Aorta (tissue), 5 donors: ENCODE data around the gene TMEM147. TPM values are rescaled to one million over a fixed set of nuclear protein-coding genes. Genes with fewer than 3 reads are reported as not detected.
A peak's percentile ranks its signal among the peaks of the same experiment; 100 is the strongest.

Source experiments
- ATAC-seq: fragments of 200-7000 bp; cut with Tn5 transposase; one replicate; pipeline ENCODE4 v1.9.1; 2022; ENCODE audit warnings: moderate library complexity; ENCODE audit not compliant: low FRiP score
- DNase-seq, 2 donors: peaks; one replicate each; pipeline ENCODE4 v3.0.0-alpha.2; 2020
- H3K27ac ChIP-seq, 2 donors: one replicate each; pipeline ENCODE4 v1.5.1; 2013; ENCODE audit warnings: low read length in 2 of 2, mild to moderate bottlenecking in 2 of 2, moderate library complexity in 2 of 2, control low read depth in 1 of 2, inconsistent platforms in 1 of 2, low read depth in 1 of 2
- H3K27me3 ChIP-seq, 2 donors: one replicate each; pipeline ENCODE4 v1.6.1; 2013; ENCODE audit warnings: control low read depth in 1 of 2, low read length in 1 of 2, mild to moderate bottlenecking in 1 of 2, moderate library complexity in 1 of 2; ENCODE audit not compliant: insufficient read depth in 2 of 2, control insufficient read depth in 1 of 2
- H3K36me3 ChIP-seq, 2 donors: one replicate each; pipeline ENCODE4 v1.6.1; 2013; ENCODE audit warnings: control low read depth in 1 of 2, low read length in 1 of 2, mild to moderate bottlenecking in 1 of 2; ENCODE audit not compliant: insufficient read depth in 2 of 2, control insufficient read depth in 1 of 2
- H3K4me1 ChIP-seq, 2 donors: one replicate each; pipeline ENCODE4 v1.6.1; 2013; ENCODE audit warnings: low read length in 2 of 2, control low read depth in 1 of 2, mild to moderate bottlenecking in 1 of 2, moderate library complexity in 1 of 2; ENCODE audit not compliant: insufficient read depth in 2 of 2, control insufficient read depth in 1 of 2
- H3K4me3 ChIP-seq, 2 donors: one replicate each; pipeline ENCODE4 v1.5.1; 2013; ENCODE audit warnings: low read length in 2 of 2, control low read depth in 1 of 2, mild to moderate bottlenecking in 1 of 2
- H3K9me3 ChIP-seq: one replicate; pipeline ENCODE4 v1.6.1; 2013; ENCODE audit warnings: mild to moderate bottlenecking, low read length; ENCODE audit not compliant: control insufficient read depth
- WGBS, 2 donors: extraction: QIAGEN DNeasy Blood & Tissue Kit; methylation state at CpG; one replicate each; pipeline ENCODE4 v1.1.7; 2013; 5-methylcytosine and 5-hydroxymethylcytosine counted together
- intact Hi-C, 2 donors: fragments of 100-400 bp; cut with DNase I; formaldehyde crosslinking; loops; one replicate each; pipeline versions ENCODE4 v1.14.2 to v1.15.0; 2022
- polyA plus RNA-seq, 2 donors: library from polyadenylated mRNA; stranded (reverse); fragments of 200-250 nt; gene quantifications; one replicate each; pipeline ENCODE4 v1.2.3, GENCODE V29; 2013
- total RNA-seq, 2 donors: library from RNA; stranded (reverse); fragmentation: NEBNext Ultra II Directional; extraction: Animal tissue kit (Norgen Biotek cat#: 25700); gene quantifications; one replicate each; pipeline ENCODE4 v1.2.1, GENCODE V29; 2021
- donor health status: healthy with polysubstance abuse.
- donor health status: Bipolar disorder and iron deficiency.
- donor health status: DM: no; HTN: no; CAD: no.
- donor health status: DM: no; HTN: no; CAD: no.
- donor health status: DM: yes; HTN: yes; CAD: no.

TMEM147 gene
- total and polyA plus RNA-seq, 4 donors: 48.0 to 123 (median 69.1) TPM

DNA sequence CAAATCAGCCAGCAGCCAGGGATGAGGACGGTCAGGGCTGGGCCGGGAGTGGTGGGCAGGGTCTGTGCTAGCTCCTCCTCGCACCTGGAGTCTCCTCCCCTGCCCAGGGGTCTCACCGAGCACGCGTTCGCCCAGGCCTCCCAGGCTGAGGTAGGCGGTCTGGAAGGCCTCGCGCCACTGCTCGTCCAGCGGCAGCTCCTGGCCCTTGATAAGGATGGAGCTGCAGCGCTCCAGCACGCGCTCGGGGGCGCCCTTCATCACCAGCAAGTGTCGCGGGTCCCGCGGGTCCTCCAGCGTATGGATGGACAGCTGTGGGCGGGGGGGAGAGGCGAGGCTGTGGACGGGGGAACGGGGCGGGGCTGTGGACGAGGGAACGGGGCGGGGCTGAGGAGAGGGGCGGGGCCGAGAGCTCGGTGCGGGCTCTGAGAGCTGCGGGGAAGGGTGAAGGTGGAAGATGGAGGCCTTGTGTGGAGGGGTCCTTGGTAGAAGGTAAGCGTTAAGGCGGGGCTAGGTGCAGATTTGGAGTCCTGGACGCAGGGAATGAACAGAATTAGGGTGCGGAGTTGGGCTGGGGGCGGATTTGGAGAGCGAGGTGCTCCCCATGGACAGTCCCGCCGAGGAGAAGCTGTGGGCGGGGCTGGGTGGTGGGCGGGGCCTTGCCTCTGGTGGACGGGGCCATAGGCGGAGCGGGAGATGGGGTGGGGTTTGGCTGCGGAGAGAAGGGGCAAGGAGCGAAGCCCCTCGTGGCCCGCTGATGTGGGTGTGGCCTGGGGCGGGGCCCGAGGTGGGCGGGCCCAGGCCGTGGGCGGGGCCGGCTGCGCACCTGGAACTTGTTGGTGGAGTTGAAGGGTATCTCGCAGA lies 12.3 kb downstream of the TMEM147 start:
- DNase-seq (peak; percentile 71 to 84), ATAC-seq (peak; percentile 12)
- intact Hi-C loops: no loop called here
- WGBS, 2 donors: 3 to 4% methylated on average over 52 to 60 of the region's 60 CpGs
- Histone ChIP-seq H3K4me3 (no peak overlapping the region), H3K27ac (no peak overlapping the region), H3K9me3 (no peaks in the 10 kb centered on the region), H3K36me3 (no peaks in the 10 kb centered on the region), H3K4me1 (no peaks in the 10 kb centered on the region), H3K27me3 (no peaks in the 10 kb centered on the region)

DNA sequence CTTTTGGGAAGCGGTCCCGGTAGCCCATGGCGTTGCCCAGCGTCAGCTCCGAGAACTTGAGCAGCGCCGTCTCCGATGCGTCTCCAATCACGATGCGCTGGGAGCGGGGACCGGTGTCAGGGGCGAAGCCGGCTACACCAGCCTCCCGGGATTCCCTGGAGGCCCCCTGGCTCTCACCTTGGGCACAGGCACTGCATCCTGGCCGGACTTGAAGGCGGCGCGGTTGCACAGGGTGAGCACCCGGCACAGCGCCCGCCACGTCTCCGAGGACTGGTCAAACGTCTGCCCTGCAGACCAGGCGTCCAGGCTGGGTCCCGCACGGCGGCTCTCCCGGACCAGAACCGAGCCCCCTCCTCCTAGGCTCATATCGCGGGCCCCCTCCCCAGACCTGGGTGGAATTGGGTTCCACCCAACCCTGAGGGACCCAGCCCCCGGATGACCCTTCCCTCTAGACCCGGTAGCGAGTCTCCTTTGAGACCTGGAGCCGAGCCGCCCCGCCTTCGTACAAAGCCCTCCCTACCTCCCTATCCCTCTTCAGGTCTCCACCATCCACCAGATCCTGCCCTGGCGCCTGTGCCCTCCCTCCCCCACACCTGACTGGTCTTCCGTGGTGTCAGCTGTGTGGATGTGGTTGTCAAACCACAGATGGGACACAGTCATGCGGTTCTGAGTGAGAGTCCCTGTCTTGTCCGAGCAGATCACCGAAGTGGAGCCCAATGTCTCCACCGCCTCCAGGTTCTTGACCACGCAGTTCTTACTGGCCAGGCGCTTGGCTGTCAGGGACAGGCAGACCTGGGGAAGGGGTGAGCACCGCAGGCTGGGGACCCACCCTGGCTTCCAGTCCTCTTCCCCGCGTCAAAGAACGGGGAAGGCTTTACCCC lies 13.2 kb downstream of the TMEM147 start:
- no peaks in the 10 kb centered on the region for H3K27me3 ChIP-seq
- intact Hi-C loops: no loop called here
- 29 to 31% methylated on average over 50 to 53 of the region's 53 CpGs for WGBS, 2 donors

GRCh38 chr19:35559281-35559659 lies 13.8 kb downstream of the TMEM147 start:
- intact Hi-C loops: no loop called here
- DNase-seq (peak in 1 of 2 donors; percentile 63), ATAC-seq (no peak)
- Histone ChIP-seq H3K4me3 (no peak overlapping the region), H3K27ac (no peak overlapping the region), H3K36me3 (no peaks in the 10 kb centered on the region), H3K9me3 (no peaks in the 10 kb centered on the region), H3K4me1 (no peaks in the 10 kb centered on the region), H3K27me3 (no peaks in the 10 kb centered on the region)
- WGBS, 2 donors: 64 to 69% methylated on average over 11 of the region's 11 CpGs

More for the DNA sequence above, 13.2 kb downstream of the TMEM147 start:
- H3K36me3 ChIP-seq: no peaks in the 10 kb centered on the region
- DNase-seq: peak in 1 of 2 donors; percentile 71
- no peak overlapping the region for H3K27ac ChIP-seq
- H3K9me3 ChIP-seq: no peaks in the 10 kb centered on the region
- ATAC-seq: no peak
- H3K4me1 ChIP-seq: no peaks in the 10 kb centered on the region
- no peak overlapping the region for H3K4me3 ChIP-seq

- DNase-seq: peak in 1 of 2 donors; percentile 70
- Histone ChIP-seq H3K9me3 (no peaks in the 10 kb centered on the region), H3K27ac (no peak overlapping the region), H3K27me3 (no peaks in the 10 kb centered on the region), H3K4me1 (no peaks in the 10 kb centered on the region), H3K4me3 (no peak overlapping the region), H3K36me3 (no peaks in the 10 kb centered on the region)
- intact Hi-C loops: no loop called here
- 89 to 92% methylated on average over 23 of the region's 23 CpGs for WGBS, 2 donors
- no peak for ATAC-seq
These were observed 14.4 kb downstream of the TMEM147 start for GRCh38 chr19:35559781-35560180.

DNA sequence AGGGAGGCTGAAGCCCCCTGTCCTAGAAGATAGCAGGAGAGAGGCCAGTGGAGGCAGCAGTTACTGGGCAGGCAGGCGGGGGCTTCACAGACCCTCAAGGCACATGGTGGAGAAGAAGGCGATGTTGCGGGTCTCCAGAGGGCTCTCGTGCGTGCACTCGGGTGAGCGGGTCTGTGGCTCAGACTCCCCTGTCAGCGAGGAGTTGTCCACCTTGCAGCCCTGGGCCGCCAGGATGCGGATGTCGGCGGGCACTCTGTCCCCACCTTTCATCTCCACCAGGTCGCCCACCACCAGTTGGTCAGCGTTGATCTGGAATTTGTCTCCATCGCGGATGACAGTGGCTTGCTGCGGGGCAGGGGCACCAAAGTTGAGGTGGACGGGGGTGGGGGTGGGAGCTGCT lies 14.8 kb downstream of the TMEM147 start:
- H3K36me3 ChIP-seq: no peaks in the 10 kb centered on the region
- no peaks in the 10 kb centered on the region for H3K4me1 ChIP-seq
- no peak for ATAC-seq
- H3K4me3 ChIP-seq: no peak overlapping the region
- intact Hi-C loops: no loop called here
- peak in 1 of 2 donors; percentile 66 for DNase-seq
- no peaks in the 10 kb centered on the region for H3K27me3 ChIP-seq
- H3K9me3 ChIP-seq: no peaks in the 10 kb centered on the region
- H3K27ac ChIP-seq: no peak overlapping the region
- 87 to 91% methylated on average over 18 of the region's 18 CpGs for WGBS, 2 donors

DNA sequence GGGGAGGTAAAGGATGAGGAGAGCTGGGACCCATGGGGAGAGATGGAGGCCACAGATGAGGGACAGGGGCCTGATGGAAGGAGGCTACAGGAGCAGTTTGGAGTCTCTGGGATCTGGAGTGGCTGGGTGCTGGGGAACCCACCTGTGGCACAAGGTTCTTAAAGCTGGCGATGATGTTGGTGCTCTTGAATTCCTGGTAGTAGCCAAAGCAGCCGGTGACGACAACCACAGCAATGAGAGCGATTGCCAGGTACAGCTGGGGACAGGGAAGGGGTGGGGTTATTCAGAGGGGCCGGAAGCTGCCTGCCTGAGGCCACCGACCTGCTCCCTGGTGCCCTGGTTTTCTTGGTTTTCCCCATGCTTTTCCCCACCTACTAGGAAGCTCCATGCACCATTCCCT lies 15.3 kb downstream of the TMEM147 start:
- Histone ChIP-seq H3K4me3 (no peak overlapping the region), H3K27ac (no peak overlapping the region), H3K9me3 (no peaks in the 10 kb centered on the region), H3K4me1 (no peaks in the 10 kb centered on the region), H3K27me3 (no peaks in the 10 kb centered on the region), H3K36me3 (no peaks in the 10 kb centered on the region)
- WGBS, 2 donors: 56 to 74% methylated on average over 6 of the region's 6 CpGs
- intact Hi-C loops: no loop called here
- ATAC-seq: no peak
- DNase-seq: peak in 1 of 2 donors; percentile 27

DNA sequence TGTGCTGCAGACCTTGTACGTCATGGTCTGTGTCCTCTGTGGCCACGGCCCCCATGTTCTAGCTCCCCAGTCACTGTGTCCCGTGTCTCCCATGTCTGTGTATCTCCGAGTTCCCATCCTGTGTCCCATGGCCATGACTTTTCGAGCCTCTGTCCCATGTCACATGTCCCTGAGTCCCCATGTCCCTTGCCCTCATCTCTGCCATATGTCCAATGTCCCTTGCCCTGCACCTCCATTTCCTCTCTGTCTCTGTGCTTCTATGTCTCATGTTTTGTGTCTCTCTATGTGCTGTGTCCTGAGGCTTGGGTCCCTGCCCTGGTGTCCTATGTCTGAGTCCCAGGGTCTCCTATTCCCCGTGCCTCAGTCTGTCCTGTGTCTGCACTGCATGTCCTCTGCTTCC lies 16.0 kb downstream of the TMEM147 start:
- Histone ChIP-seq H3K4me1 (no peaks in the 10 kb centered on the region), H3K4me3 (no peak overlapping the region), H3K27me3 (no peaks in the 10 kb centered on the region), H3K9me3 (no peaks in the 10 kb centered on the region), H3K27ac (no peak overlapping the region), H3K36me3 (no peaks in the 10 kb centered on the region)
- intact Hi-C loops: no loop called here
- ATAC-seq (no peak), DNase-seq (peak in 1 of 2 donors; percentile 55)
- WGBS, 2 donors: 76 to 77% methylated on average over 6 of the region's 6 CpGs

GRCh38 chr19:35562336-35562735 lies 16.9 kb downstream of the TMEM147 start:
- H3K4me3 ChIP-seq: no peak overlapping the region
- H3K4me1 ChIP-seq: no peaks in the 10 kb centered on the region
- WGBS, 2 donors: 57 to 60% methylated on average over 15 to 17 of the region's 17 CpGs
- ATAC-seq (no peak), DNase-seq (peak in 1 of 2 donors; percentile 72)
- no peak overlapping the region for H3K27ac ChIP-seq
- intact Hi-C loops: no loop called here
- no peaks in the 10 kb centered on the region for H3K36me3 ChIP-seq
- H3K27me3 ChIP-seq: no peaks in the 10 kb centered on the region
- no peaks in the 10 kb centered on the region for H3K9me3 ChIP-seq
